Inflammatory macrophage (primary cell): ENCODE results near the gene SH2D3A.

Experiments used
- DNase-seq, 2 donors: peaks; one replicate each; pipeline ENCODE4 v3.0.0-alpha.2; 2020 to 2022

Gene SH2D3A

DNA sequence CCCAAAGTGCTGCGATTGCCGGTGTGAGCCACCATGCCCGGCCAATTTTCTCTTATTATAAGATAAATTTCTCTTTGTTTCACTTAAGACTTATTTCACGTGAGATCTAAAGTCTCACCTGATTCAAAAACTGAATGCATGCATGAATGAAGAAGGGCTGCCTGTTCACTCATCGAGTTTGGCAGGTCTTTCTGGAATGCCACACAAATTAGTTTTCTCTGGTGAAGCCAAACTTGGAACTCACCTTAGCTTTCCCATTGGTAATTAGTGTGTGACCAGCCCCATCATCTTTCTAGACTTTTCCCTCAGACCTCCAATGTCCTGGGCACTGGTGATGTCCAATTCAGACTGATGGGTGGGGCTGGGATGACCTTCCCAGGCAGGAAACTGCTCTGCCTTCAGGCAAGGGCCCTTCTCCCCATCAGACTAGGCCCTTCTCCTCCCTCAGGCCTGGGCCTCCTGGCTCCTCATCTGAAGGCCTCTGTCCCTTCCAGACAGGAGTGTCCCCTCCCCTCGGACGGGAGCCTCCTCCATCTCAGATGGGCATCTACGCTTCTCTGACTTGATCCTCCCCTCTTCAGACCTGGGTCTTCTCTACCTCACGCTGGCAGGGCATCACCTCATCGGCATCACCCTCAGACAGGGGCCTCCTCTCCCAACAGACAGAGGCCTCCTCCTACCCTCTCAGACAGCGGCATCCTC is 61.2 kb downstream of the SH2D3A start:
- no peak for DNase-seq
